Germinal center (tissue), 1 donor: ENCODE results near the gene CD209.
"Not testable (repeated sequence)": the region's sequence is repeated elsewhere in the genome, so short reads cannot be mapped to it uniquely, and the experiment has no call there.

ENCODE experiments used
- DNase-seq: peaks from one replicate; pipeline ENCODE4 v3.0.0; 2012; ENCODE audit warnings: mixed read lengths, low spot score

CD209 gene

DNA sequence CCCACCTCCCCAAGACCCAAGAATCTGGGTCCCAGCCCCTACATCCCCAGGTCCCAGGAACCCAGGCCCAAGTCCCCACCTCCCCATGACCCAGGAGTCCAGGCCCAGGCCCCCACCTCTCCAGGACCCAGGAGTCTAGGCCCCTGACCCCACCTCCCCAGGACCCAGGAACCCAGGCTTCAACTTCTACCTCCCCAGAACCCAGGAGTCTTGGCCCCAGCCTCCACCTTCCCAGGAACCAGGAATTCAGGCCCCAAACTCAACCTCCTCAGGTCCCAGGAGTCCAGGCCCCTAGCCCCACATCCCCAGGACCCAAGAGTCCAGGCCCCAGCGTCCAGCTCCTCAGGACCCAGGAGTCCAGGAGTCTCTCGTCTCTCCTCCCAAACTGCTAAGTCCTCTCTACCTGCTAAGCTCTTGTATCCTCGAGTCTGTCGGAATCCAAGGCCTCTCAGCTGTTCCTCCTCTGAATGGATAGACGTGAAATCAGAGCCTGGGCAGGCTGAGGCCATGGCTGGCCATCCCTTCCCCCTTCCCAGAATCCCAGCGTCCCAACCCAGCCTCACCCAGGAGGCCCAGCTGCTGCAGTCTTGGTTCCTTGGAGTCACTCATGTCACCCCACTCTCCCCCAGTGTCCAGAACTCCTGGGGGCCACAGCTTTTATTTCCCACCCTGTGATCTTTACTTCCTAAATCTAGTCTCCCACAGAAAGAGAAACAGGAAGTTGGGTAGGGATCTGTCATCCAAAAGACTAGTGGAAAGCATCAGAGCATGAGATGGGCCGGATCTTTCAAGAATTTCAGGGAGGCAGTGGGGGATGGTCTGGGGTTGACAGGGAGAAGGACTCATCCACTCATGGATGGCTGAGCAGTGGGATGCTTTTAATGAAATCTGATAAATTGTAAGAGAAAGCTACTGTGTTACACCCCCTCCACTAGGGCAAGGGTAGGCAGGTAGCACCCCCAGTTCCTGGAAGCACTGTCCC, at the start of gene CD209:
Gene CD209 (minus strand): TSS at position 632 of the 982 bp plus-strand sequence. CDS start 23 bp downstream, at position 609.
- no peak for DNase-seq

GRCh38 chr19:7795555-7796161, 48.3 kb upstream of the CD209 start:
- no peak for DNase-seq

DNA sequence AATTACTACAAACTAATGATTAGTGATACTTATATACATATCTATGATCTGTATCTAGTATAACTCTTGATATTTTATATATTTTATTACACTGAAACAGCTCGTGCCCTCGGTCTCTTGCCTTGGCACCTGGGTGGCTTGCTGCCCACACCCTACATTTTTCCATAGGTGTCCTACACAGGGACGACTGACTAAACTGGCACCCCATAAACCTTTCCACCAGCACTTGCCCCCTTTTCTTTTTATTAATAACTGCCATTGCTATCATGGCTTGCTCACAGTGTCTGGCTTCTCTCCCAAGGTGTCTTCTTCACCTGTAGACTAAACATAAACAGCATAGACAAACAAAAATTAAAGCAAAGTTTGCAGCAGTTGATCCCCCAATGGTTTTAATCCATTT, 46.2 kb upstream of the CD209 start:
- no peak for DNase-seq

GRCh38 chr19:7792701-7793100, 45.4 kb upstream of the CD209 start:
- not testable (repeated sequence) for DNase-seq

DNA sequence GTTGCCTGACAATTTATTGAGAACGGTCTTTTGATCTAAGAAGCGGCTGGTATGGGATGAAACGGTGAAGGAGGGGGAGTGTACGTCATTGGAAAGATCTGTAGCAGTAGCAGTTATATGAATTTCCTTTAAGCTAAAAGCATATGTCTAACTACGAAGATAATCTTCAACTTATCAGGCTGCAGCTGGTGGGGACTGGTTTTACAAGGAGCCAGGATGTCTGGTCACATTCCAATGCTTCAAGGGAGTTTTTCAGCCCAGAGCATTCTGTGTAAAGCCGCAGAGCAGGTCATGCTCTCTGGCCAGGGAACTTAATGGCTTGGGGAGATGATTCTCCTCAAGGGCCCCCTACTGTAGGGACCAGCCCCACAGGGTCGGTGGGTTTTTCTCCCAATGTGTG, 44.9 kb upstream of the CD209 start:
- DNase-seq = no peak

DNA sequence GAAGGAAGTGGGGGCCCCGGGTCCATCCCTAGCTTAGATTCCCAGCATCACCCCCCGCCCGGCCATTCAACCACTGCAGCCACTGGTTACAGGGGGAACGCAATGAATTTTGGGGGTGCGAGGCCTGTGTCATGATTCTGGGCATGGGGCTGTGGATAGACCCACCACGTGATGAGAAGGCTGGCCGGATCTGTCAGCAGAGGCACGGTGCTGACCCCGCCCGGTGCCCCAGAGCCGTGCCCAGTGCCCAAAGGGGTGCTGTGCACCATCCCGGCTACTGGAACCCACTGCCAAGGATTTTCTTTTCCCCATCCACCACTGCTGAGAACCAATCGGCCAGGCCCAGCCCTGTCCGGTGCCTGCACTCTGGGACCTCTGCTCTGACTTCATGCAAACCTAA, 43.1 kb upstream of the CD209 start:
- DNase-seq = no peak

DNA sequence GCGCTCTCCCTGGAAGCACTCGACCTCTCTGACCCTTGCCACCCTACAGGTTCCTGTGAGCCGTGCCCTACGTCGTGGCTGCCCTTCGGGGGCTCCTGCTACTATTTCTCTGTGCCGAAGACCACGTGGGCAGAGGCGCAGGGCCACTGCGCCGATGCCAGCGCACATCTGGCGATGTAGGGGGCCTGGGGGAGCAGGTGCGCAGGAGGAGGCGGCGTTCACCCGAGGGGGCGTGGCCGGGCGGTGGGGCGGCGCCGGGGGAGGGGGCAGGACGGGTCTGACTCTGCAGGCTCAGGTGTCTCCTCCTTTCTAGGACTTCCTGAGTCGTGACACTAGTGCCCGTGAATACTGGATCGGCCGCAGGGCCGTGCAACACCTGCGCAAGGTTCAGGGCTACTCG, 42.1 kb upstream of the CD209 start:
- peak; percentile 38 for DNase-seq

GRCh38 chr19:7788933-7789323, 41.6 kb upstream of the CD209 start:
- no peak for DNase-seq

DNA sequence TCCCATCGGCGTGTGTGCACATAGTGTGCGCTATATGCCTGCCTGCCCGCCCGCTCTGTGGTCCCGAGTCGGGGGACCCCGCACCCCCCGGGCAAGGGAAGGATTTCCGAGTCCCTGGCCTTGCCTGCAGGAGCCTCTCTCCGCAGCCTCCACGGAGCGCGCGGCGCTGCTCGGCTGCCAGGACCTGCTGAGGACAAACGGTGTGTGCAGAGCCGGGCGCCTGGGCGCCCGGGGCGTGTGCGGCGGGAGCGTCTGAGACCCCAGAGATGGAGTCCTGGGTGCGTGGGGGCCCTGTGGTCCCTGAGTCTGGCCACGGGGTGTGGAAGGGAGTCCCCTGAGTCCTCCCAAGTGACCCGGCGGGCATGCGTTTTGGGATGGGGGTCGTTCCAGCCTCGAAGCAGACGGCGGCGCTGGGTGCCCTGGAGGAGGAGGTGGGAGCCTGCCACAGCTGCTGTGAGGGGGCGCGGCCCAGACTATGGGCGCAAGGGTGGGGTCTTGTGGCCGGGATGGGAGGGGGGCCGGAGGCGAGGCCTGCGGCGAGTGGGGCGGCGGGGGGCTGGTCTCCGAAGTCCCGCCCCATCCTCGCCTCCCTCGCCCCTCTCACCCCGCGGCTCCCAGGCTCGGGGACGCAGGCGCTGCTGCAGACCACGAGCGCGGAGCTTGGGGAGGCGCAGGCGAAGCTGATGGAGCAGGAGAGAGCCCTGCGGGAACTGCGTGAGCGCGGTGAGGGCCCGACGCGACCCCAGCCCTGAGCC, 41.0 kb upstream of the CD209 start:
- DNase-seq = no peak

DNA sequence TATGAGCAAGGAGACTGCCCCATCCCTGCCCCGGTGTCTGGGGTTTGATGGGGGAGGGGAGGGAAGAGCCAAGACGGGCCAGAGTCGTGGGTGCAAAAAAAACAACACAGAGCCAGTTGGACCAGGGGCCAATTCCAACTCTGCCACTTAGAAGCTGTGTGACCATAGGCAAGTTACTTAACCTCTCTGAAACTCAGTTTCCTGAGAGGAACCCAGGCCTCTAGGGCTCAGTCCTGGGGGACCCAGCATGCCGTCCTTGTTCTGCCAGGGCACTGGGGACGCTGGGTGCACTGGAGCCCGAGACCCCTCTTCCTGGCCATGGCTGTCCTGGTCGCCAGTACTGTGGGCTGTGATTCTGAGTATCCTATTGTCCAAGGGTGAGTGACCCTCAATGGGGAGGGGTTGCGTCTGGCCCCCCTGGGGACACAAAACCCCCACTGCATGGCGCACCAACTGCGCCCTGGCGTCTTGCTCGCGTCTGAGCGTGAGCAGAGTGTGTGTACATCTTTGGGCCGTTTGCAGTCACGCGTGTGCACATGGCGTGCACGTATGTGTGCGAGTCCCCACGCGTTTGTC, 40.4 kb upstream of the CD209 start:
- DNase-seq = no peak

DNA sequence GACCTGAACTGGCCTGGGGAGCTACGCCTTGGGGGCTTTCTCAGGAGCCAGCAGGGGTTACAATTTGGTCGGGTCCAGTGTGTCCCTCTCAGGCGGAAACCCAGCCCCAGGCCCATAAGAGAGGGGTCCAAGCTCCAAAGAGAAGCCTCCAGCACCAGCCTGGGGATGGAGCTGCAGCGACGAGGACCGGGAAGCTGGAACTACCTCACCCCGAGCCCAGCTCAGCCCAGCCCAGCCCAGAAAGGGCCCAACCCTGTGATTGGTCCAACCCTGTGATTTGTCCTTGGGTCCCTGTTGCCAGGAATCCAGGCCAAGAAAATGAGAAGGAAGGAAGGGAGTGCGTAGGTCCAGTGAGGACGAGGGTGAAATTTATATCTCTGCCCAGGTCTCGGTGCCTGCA, 39.8 kb upstream of the CD209 start:
- no peak for DNase-seq

DNA sequence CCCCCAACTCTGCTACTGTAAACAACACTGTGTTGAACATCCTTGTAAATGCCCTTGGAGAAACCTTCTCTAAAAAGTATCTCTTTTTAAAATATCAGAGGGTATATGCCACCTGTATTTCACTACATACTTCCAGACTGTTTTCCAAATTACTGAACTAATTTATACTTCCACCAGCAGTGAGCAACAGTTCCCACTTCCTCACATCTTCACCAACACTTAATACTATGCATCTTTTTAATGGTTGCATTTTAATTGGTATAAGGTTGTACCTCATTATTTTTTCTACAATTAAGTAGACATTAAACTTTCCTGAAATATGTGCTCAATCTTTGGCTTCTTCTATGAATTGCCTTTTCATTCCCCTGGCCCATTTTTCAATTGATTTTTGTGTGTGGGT, 37.5 kb upstream of the CD209 start:
- no peak for DNase-seq

DNA sequence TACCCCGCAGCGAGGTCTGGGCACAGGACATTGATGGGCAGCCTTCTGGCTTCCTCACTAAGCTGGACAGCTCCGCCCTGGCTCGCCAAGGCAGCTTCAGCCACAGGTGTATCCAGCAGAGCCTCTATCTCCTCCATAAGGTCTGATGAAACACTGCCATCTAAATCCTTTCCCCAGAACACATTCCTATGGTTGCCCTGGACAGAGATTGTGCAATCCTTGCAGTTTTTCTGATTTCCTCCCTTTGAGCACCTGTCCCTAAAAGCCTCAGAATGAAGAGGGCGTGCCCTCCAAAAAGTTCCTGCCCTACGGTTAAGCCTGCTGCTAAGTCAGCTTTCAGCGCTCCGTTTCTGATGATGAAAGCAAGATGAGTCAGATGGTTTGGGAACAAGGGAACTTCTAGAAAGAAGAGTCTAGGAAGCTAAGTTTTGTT, 36.7 kb upstream of the CD209 start:
- DNase-seq = no peak

DNA sequence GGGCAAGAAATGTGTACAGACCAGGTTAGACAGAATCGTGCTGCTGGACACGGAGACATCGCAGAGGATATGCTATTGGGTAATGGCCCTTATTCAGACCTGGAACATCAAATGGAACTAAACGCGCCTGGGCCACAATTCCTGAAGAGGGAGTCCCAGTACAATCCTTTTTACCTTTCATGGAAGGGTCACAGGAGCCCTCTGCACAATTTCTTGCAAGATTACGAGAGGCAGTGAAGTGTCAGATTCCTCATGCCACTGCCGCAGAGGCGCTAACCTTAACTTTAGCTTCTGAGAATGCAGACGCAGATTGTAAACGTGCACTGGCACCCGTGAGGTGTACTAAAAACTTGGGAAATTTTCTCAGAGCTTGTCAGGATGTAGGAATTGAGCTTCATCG, 33.8 kb upstream of the CD209 start:
- DNase-seq = no peak

GRCh38 chr19:7779631-7780486, 32.5 kb upstream of the CD209 start:
- no peak for DNase-seq

- DNase-seq = no peak
Measured at GRCh38 chr19:7778081-7778480, 30.7 kb upstream of the CD209 start.

DNA sequence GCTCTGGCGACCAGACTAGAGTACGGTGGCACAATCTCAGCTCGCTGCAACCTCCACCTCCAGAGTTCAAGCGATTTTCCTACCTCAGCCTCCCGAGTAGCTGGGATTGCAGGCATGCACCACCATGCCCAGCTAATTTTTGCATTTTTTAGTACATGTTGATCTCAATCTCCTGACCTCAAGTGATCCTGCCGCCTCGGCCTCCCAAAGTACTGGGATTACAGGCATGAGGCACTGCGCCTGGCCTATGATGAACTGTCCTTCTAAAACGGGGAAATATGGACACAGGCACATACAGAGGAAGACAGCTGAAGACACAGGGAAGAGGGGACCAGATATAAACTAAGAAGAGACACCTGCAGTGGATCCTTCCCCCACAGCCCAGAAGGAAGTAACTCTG, 28.4 kb upstream of the CD209 start:
- DNase-seq = no peak

GRCh38 chr19:7773841-7774240, 26.5 kb upstream of the CD209 start:
- no peak for DNase-seq

DNA sequence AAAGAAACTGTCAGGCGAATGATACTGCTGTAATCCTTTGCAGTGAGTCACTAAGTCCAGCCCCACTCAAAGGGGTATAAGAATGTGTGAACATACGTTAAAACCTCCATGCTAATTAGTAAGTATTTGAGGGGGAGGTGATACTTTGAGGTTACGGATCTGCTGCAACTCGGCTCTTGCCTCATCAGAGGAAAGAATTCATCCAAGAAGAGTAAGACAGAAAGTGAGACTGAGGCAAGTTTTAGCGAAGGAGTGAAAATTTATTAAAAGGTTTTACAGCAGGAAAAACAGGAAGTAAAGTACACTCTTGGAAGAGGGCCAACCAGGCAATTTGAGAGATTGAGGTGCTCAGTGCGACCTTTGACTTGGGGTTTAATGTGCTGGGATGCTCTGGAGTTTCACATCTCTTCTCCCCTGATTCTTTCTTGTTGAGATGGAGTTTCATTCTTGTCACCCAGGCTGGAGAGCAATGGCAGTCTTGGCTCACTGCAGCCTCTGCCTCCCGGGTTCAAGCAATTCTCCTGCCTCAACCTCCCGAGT, 25.5 kb upstream of the CD209 start:
- DNase-seq = no peak

- no peak for DNase-seq
Measured at GRCh38 chr19:7771072-7771471, 23.7 kb upstream of the CD209 start.

DNA sequence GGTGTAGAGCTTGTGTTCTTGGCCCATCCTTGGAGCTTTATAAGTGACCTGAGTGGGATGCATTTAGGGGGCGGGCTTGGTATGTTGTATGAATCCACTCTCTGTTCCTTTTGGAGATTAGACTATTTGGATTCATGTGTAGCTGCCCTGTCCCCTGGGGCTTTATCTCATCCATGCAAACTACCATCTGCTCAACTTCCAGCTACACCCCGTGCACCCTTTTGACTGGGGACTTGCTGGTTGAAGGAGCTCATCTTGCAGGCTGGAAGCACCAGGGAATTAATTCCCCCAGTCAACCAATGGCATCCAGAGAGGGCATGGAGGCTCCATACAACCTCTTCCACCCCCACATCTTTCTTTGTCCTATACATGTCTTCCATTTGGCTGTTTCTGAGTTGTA, 21.8 kb upstream of the CD209 start:
- DNase-seq = no peak
